GM21423 (cell line): ENCODE results near the gene TLCD3B.

ENCODE experiments used
- ATAC-seq: cut with Tn5 transposase; IDR thresholded peaks from one replicate; pipeline ENCODE4 v1.9.1; 2021; ENCODE audit warnings: mild to moderate bottlenecking, moderate library complexity; ENCODE audit not compliant: unreplicated experiment

TLCD3B gene

DNA sequence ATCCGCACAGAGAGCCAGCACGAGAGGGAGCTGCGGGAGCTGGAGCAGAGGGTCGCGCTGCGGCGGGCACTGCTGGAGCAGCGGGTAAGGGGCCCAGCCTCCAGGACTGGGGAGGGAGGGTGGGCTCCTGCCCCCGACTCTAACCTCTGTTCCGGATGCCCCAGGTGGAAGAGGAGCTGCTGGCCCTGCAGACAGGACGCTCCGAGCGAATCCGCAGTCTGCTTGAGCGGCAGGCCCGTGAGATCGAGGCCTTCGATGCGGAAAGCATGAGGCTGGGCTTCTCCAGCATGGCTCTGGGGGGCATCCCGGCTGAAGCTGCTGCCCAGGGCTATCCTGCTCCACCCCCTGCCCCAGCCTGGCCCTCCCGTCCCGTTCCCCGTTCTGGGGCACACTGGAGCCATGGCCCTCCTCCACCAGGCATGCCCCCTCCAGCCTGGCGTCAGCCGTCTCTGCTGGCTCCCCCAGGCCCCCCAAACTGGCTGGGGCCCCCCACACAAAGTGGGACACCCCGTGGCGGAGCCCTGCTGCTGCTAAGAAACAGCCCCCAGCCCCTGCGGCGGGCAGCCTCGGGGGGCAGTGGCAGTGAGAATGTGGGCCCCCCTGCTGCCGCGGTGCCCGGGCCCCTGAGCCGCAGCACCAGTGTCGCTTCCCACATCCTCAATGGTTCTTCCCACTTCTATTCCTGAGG is 40.0 kb downstream of the TLCD3B start:
- ATAC-seq: no peak

- no peak for ATAC-seq
These were observed 41.0 kb downstream of the TLCD3B start for GRCh38 chr16:29990034-29990433.

GRCh38 chr16:29989111-29989858 is 41.8 kb downstream of the TLCD3B start:
- ATAC-seq: no peak

DNA sequence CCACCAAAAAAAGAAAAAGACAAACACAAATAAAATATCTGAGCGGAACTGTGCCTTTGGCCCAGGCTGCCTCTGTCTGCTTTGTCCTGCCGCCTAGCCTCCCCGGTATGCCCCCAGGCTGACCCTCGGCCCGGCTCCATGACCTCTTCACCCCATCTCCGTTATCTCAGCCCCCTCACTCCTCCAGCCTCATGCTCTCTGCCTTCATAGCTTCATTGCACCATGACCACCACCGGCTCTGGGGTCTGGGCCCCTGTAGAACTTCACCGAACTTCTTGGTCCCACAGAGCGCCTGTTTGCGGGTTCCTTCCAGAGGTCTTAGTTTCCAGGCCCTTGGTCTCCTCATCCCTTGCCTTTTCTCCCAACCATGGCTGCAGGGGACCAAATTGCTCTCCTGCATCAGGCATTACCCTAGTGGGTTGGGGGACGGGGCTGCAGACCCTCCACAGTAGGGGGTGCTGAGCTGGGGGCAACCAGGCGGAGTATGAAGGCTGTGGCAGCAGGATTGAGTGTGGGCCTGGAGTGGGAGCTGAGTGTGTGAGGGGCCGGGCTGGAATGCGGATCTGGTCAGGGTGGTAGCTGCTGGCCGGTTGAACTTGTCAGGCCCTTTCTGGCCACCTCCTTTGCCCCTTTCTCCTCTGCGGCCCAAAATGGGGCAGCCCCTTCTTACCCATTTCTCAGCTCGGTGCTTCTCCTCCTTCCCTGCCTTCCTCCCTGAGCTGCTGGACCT is 42.6 kb downstream of the TLCD3B start:
- ATAC-seq: no peak

DNA sequence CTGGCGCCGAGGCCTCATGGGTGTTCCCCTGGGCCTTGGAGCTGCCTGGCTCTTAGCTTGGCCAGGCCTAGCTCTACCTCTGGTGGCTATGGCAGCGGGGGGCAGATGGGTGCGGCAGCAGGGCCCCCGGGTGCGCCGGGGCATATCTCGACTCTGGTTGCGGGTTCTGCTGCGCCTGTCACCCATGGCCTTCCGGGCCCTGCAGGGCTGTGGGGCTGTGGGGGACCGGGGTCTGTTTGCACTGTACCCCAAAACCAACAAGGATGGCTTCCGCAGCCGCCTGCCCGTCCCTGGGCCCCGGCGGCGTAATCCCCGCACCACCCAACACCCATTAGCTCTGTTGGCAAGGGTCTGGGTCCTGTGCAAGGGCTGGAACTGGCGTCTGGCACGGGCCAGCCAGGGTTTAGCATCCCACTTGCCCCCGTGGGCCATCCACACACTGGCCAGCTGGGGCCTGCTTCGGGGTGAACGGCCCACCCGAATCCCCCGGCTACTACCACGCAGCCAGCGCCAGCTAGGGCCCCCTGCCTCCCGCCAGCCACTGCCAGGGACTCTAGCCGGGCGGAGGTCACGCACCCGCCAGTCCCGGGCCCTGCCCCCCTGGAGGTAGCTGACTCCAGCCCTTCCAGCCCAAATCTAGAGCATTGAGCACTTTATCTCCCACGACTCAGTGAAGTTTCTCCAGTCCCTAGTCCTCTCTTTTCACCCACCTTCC is 43.5 kb downstream of the TLCD3B start:
- no peak for ATAC-seq

- ATAC-seq: no peak
These were observed 44.1 kb downstream of the TLCD3B start for GRCh38 chr16:29986931-29987330.

DNA sequence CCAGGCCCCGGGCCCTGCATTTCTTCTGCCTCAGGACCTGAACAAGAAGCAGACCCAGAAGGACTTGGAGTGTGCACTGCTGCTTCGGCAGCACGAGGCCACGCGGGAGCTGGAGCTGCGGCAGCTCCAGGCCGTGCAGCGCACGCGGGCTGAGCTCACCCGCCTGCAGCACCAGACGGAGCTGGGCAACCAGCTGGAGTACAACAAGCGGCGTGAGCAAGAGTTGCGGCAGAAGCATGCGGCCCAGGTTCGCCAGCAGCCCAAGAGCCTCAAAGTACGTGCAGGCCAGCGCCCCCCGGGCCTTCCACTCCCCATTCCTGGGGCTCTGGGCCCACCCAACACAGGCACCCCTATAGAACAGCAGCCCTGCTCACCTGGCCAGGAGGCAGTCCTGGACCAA is 44.8 kb downstream of the TLCD3B start:
- no peak for ATAC-seq

DNA sequence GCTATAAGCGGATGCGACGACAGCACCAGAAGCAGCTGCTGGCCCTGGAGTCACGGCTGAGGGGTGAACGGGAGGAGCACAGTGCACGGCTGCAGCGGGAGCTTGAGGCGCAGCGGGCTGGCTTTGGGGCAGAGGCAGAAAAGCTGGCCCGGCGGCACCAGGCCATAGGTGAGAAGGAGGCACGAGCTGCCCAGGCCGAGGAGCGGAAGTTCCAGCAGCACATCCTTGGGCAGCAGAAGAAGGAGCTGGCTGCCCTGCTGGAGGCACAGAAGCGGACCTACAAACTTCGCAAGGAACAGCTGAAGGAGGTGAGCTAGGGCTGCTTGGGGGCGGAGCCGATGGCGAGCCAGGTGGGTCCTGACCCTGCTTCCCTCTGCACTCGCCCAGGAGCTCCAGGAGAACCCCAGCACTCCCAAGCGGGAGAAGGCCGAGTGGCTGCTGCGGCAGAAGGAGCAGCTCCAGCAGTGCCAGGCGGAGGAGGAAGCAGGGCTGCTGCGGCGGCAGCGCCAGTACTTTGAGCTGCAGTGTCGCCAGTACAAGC is 45.7 kb downstream of the TLCD3B start:
- ATAC-seq: no peak

GRCh38 chr16:29984764-29985147 is 46.3 kb downstream of the TLCD3B start:
- ATAC-seq: no peak

- no peak for ATAC-seq
These were observed 46.8 kb downstream of the TLCD3B start for GRCh38 chr16:29984137-29984763.

DNA sequence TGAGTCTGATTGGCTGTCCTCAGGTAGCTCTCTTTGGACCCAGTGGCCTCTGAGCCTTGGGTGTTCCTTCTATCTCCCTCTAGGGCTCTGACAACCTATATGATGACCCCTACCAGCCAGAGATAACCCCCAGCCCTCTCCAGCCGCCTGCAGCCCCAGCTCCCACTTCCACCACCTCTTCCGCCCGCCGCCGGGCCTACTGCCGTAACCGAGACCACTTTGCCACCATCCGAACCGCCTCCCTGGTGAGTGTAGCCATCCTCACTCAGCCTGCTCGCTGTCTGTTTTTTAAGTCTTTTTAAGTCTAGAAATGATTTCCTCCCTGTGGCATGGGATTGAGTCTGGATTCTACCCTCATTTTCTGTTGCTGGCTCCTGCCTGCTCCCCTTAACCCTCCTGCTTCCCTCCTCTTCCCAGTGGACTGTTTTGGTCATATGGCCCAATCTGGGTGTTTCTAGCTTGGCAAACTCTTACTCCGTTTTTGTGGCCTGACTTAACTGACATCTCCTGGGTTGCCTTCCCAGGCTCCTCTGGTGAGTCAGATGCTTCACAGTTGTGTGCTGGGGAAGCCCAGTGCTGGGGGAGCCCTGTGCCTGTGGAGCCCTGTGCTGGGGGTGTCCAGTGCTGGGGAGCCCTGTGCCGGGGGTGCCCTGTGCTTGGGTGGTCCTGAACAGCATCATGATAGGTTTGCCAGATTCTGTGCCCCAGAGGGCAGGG is 47.5 kb downstream of the TLCD3B start:
- no peak for ATAC-seq

GRCh38 chr16:29982560-29983419 is 48.3 kb downstream of the TLCD3B start:
- no peak for ATAC-seq

DNA sequence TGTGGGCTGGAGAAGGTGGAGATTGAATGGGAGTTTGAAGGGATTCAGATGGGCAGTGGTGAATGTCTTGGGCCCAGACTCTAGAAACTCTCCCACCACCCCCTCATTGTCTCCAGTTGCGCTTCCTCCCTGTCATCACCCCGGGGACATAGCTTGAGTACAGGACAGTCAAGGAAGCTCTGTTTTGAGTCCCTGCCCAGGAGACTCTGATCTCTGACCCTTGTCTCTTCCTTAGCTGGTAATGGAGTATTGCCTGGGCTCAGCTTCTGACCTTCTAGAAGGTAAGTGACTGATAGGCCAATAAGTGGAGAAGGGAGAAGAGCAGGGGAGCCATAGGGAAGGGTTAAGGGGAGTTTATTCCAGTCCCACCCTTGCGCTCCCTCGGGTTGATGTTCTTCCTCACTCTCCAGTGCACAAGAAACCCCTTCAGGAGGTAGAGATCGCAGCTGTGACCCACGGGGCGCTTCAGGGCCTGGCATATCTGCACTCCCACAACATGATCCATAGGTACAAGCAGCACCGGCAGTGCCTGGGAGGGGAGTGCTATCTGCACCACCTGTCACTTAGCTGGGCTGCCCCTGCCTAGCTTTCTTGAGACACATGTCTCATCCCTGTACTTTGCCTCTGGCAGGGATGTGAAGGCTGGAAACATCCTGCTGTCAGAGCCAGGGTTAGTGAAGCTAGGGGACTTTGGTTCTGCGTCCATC is 52.4 kb downstream of the TLCD3B start:
- no peak for ATAC-seq

DNA sequence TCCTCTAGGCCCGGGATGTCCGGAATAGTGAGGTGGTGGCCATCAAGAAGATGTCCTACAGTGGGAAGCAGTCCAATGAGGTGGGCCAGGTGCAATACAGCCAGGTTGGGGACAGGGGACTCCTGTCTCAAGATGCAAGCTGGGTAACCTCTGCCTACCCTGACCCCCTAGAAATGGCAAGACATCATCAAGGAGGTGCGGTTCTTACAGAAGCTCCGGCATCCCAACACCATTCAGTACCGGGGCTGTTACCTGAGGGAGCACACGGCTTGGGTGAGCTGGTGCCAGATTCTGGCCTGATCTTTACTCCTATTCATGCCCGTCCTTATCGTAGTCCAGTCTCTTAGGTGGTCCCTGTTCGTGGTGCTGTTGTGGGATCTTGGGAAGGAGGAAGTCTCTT is 53.0 kb downstream of the TLCD3B start:
- ATAC-seq: no peak

DNA sequence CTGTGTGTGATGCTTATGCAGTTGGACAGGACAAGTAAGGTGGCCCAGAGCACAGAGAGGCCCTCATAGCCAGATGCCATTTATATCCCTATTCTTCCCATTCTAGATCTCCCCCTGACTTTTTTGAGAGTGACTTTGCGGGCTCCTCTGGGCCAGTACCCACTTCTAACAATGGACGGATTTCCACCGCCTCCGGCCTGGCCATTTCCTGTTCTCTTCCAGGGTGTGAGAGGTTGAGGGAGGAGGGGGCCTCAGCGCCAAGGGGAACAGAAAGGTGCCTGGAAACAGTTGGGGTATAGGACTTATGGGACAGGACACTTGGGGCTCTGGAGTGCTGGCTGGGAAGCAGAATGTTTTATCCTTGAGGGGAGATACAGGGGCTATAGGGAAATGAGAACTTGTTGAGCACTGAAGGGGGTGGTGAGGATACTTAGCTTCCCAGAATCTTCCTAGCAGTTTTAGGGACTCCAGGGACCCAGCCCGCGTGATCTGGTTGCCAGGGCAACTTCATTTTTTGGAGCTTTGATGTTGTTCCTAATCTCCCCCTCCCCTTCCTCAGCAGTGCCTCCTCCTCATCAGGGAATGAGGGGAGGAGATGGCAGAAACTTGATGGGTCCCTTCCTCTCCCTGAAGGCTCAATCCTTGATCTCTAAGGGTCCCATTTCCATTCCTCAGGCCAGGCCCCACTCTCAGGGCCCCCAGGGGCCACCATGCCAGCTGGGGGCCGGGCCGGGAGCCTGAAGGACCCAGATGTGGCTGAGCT is 53.8 kb downstream of the TLCD3B start:
- ATAC-seq: no peak

- no peak for ATAC-seq
These were observed 55.1 kb downstream of the TLCD3B start for GRCh38 chr16:29975811-29976511.

DNA sequence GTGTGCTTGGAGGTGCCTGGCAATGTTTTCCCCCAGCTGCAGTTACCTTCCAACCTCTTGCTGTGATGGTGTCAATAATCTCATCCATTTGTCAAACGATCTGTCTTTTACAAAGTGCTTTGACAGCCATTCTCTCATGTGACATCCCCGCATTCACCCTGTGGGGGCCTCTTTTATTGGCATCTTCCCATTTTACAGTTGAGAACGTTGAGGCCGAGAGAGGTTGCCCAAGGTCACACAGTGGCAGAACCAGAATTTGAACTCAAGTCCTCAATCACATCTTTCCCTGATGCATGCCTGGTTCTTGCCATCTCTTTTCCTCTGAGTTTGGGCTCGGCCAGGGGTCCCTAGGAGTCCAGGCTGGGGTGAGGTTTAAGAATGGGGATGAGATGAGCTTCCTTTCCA is 55.9 kb downstream of the TLCD3B start:
- no peak for ATAC-seq
